WTC11 (cell line): ENCODE results near the gene CAMK2D. TPM values are rescaled to one million over a fixed set of nuclear protein-coding genes. Genes with fewer than 3 reads are reported as not detected.

ENCODE experiments used
- ATAC-seq: fragments of 200-7000 bp; cut with Tn5 transposase; 2 replicates; pipeline ENCODE4 v1.10.0; 2021; ENCODE audit warnings: mild to moderate bottlenecking, moderate library complexity
- CTCF ChIA-PET: fragments of 300-600 bp; sonication (Branson Sonifier 250); formaldehyde crosslinking; loops from one replicate; lab custom pipeline; 2021; ENCODE audit warnings: antibody characterized with exemption; lab: Charles Lee
- POLR2A ChIA-PET: fragments of 350-600 bp; sonication (Branson Sonifier 250); formaldehyde crosslinking; loops from one replicate; lab custom pipeline; 2021; ENCODE audit warnings: antibody characterized with exemption; lab: Charles Lee
- DNase-seq: peaks from one replicate; pipeline ENCODE4 v3.0.0; 2021; ENCODE audit warnings: low spot score
- H3K27ac Mint-ChIP-seq: 2 replicates; pipeline ENCODE4 v1.8.0; 2021; ENCODE audit warnings: mixed read lengths
- H3K27me3 Mint-ChIP-seq: 2 replicates; pipeline ENCODE4 v1.8.0; 2021; ENCODE audit warnings: low read depth, mild to moderate bottlenecking, moderate library complexity, mixed read lengths
- H3K36me3 Mint-ChIP-seq: 2 replicates; pipeline ENCODE4 v1.8.0; 2021; ENCODE audit warnings: mixed read lengths
- H3K4me1 Mint-ChIP-seq: 2 replicates; pipeline ENCODE4 v1.8.0; 2022; ENCODE audit warnings: mixed read lengths
- H3K4me3 Mint-ChIP-seq: 2 replicates; pipeline ENCODE4 v1.8.0; 2021; ENCODE audit warnings: mild to moderate bottlenecking, moderate library complexity, mixed read lengths
- H3K9me3 Mint-ChIP-seq: 2 replicates; pipeline ENCODE4 v1.8.0; 2021; ENCODE audit warnings: mixed read lengths
- EMX1 ChIP-seq: fragments of 250-450 bp; sonication (Bioruptor Pico); IDR thresholded peaks from 2 replicates; pipeline ENCODE4 v1.8.0; 2021; ENCODE audit warnings: mild to moderate bottlenecking
- ETV6 ChIP-seq: sonication (generic); formaldehyde crosslinking; IDR thresholded peaks from 2 replicates; pipeline ENCODE4 v1.8.1; 2022; ENCODE audit warnings: mild to moderate bottlenecking, missing genetic modification reagents
- GTF2I ChIP-seq: fragments of 250-450 bp; sonication (Bioruptor Pico); conservative IDR thresholded peaks from 2 replicates; pipeline ENCODE4 v1.4.0; 2021; ENCODE audit warnings: mild to moderate bottlenecking
- HMGA2 ChIP-seq: fragments of 250-450 bp; sonication (Bioruptor Pico); IDR thresholded peaks from 2 replicates; pipeline ENCODE4 v1.4.0; 2021; ENCODE audit warnings: mild to moderate bottlenecking, moderate library complexity
- HMGXB4 ChIP-seq: sonication (generic); formaldehyde crosslinking; IDR thresholded peaks from 2 replicates; pipeline ENCODE4 v1.8.1; 2023; ENCODE audit warnings: mild to moderate bottlenecking, moderate library complexity, missing genetic modification reagents
- IRF2 ChIP-seq: sonication (generic); formaldehyde crosslinking; IDR thresholded peaks from 2 replicates; pipeline ENCODE4 v1.8.0; 2022; ENCODE audit warnings: low read depth, missing genetic modification reagents, borderline replicate concordance
- NFYB ChIP-seq: sonication (generic); formaldehyde crosslinking; conservative IDR thresholded peaks from 2 replicates; pipeline ENCODE4 v1.8.0; 2022; ENCODE audit warnings: low read depth, missing genetic modification reagents
- PRDM15 ChIP-seq: sonication (generic); formaldehyde crosslinking; IDR thresholded peaks from 2 replicates; pipeline ENCODE4 v1.8.0; 2022; ENCODE audit warnings: missing genetic modification reagents
- SOX15 ChIP-seq: fragments of 250-450 bp; sonication (Bioruptor Pico); IDR thresholded peaks from 2 replicates; pipeline ENCODE4 v1.9.0; 2021; ENCODE audit warnings: mild to moderate bottlenecking
- STAT6 ChIP-seq: sonication (generic); formaldehyde crosslinking; conservative IDR thresholded peaks from 2 replicates; pipeline ENCODE4 v1.8.1; 2023; ENCODE audit warnings: mild to moderate bottlenecking, low read depth, missing genetic modification reagents, moderate library complexity
- TCF7 ChIP-seq: sonication (generic); formaldehyde crosslinking; IDR thresholded peaks from 2 replicates; pipeline ENCODE4 v1.8.0; 2022; ENCODE audit warnings: mild to moderate bottlenecking, low read depth, missing genetic modification reagents, moderate library complexity
- ZNF138 ChIP-seq: sonication (generic); formaldehyde crosslinking; conservative IDR thresholded peaks from 2 replicates; pipeline ENCODE4 v1.8.1; 2022; ENCODE audit warnings: mild to moderate bottlenecking, moderate library complexity, missing genetic modification reagents
- ZNF232 ChIP-seq: sonication (generic); formaldehyde crosslinking; IDR thresholded peaks from 2 replicates; pipeline ENCODE4 v1.8.0; 2022; ENCODE audit warnings: mild to moderate bottlenecking, missing genetic modification reagents
- ZNF396 ChIP-seq: fragments of 250-450 bp; sonication (Bioruptor Pico); IDR thresholded peaks from 2 replicates; pipeline ENCODE4 v1.8.0; 2021; ENCODE audit warnings: mild to moderate bottlenecking, moderate library complexity, borderline replicate concordance
- ZNF416 ChIP-seq: fragments of 250-450 bp; sonication (Bioruptor Pico); IDR thresholded peaks from 2 replicates; pipeline ENCODE4 v1.9.0; 2021; ENCODE audit warnings: mild to moderate bottlenecking, inconsistent platforms
- total RNA-seq: library from RNA; stranded (reverse); gene quantifications from 3 replicates; pipeline ENCODE4 v1.2.3, GENCODE V29; 2021
- TF ChIP-seq, protein P1 (sequence below): sonication (generic); formaldehyde crosslinking; IDR thresholded peaks from 2 replicates; pipeline ENCODE4 v1.8.1; 2023; ENCODE audit warnings: mild to moderate bottlenecking, missing genetic modification reagents, borderline replicate concordance
- TF ChIP-seq, protein P2 (sequence below): fragments of 250-450 bp; sonication (Bioruptor Pico); conservative IDR thresholded peaks from 2 replicates; pipeline ENCODE4 v1.9.0; 2021; ENCODE audit warnings: mild to moderate bottlenecking

The CAMK2D gene
- total RNA-seq, 1 experiment from 2014 or later = 16.5 TPM

- TF ChIP-seq, protein P1, sequence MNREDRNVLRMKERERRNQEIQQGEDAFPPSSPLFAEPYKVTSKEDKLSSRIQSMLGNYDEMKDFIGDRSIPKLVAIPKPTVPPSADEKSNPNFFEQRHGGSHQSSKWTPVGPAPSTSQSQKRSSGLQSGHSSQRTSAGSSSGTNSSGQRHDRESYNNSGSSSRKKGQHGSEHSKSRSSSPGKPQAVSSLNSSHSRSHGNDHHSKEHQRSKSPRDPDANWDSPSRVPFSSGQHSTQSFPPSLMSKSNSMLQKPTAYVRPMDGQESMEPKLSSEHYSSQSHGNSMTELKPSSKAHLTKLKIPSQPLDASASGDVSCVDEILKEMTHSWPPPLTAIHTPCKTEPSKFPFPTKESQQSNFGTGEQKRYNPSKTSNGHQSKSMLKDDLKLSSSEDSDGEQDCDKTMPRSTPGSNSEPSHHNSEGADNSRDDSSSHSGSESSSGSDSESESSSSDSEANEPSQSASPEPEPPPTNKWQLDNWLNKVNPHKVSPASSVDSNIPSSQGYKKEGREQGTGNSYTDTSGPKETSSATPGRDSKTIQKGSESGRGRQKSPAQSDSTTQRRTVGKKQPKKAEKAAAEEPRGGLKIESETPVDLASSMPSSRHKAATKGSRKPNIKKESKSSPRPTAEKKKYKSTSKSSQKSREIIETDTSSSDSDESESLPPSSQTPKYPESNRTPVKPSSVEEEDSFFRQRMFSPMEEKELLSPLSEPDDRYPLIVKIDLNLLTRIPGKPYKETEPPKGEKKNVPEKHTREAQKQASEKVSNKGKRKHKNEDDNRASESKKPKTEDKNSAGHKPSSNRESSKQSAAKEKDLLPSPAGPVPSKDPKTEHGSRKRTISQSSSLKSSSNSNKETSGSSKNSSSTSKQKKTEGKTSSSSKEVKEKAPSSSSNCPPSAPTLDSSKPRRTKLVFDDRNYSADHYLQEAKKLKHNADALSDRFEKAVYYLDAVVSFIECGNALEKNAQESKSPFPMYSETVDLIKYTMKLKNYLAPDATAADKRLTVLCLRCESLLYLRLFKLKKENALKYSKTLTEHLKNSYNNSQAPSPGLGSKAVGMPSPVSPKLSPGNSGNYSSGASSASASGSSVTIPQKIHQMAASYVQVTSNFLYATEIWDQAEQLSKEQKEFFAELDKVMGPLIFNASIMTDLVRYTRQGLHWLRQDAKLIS (CRISPR knock-in tag) = no peak
- TF ChIP-seq HMGXB4 (CRISPR knock-in tag) (no peak), NFYB (no peak), ZNF396 (no peak), ZNF416 (CRISPR knock-in tag) (no peak)
Observed at GRCh38 chr4:113607998-113608397, 153.5 kb downstream of the CAMK2D start (continued).

GRCh38 chr4:113607147-113607720 lies 154.3 kb downstream of the CAMK2D start:
- H3K4me1 Mint-ChIP-seq = peaks cover 17% of the 10 kb centered on the region; the same call in 1 of the 2 replicates
- ATAC-seq (peak; percentile 44), DNase-seq (no peak)
- H3K27ac Mint-ChIP-seq = no peak overlapping the region
- H3K27me3 Mint-ChIP-seq = no peaks in the 10 kb centered on the region
- POLR2A ChIA-PET = no interaction called here
- CTCF ChIA-PET = no interaction called here
- no peak overlapping the region for H3K4me3 Mint-ChIP-seq
- H3K36me3 Mint-ChIP-seq = 0 out of 2 replicates have a peak, but pooled peaks cover 6% of the 10 kb centered on the region
- H3K9me3 Mint-ChIP-seq = peaks cover 11% of the 10 kb centered on the region; the same call in 1 of the 2 replicates
- TF ChIP-seq IRF2 (CRISPR knock-in tag) (no peak), ZNF232 (no peak), ETV6 (no peak), STAT6 (CRISPR knock-in tag) (no peak), SOX15 (CRISPR knock-in tag) (no peak), ZNF138 (no peak), EMX1 (CRISPR knock-in tag) (no peak), HMGA2 (no peak), TCF7 (CRISPR knock-in tag) (no peak), GTF2I (CRISPR knock-in tag) (no peak), PRDM15 (CRISPR knock-in tag) (no peak)
- TF ChIP-seq, protein P2, sequence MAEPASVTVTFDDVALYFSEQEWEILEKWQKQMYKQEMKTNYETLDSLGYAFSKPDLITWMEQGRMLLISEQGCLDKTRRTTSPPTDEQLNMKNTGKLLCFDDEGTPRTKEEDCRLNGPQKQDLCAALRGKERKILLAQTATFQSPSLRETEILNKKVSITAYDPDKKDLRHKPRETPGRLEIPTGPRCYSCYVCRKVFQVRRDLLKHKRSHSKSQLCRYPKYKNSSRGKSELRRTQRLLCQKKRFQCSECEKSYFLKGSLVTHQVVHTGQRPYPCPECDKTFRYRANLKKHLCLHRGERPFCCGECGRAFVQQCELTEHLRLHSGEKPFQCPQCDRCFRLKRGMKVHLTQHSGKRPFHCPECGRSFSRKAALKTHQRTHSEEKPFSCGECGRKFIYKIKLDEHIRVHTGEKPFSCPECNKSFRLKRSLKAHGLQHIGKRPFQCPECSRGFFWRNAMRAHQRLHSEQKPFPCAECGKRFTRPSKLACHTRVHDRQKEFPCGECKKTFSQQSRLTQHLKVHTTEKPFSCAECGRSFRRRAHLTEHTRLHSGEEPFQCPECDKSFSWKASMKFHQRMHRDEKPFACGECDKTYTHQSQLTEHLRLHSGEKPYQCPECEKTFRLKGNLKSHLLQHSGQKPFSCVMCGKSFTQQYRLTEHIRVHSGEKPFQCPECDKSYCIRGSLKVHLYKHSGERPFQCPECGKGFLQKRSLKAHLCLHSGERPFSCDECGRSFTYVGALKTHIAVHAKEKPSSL (CRISPR knock-in tag) = no peak
